ENCODE results near the gene ADAMTSL1.

Gene ADAMTSL1

GRCh38 chr9:18689921-18690320, 216.0 kb downstream of the ADAMTSL1 start:
- peaks cover 7% of the 10 kb centered on the region for H3K4me1 ChIP-seq (ENCODE audit: insufficient read depth, low read length, poor library complexity, severe bottlenecking)
- H4K20me1 ChIP-seq (ENCODE audit: insufficient read depth, low read length, poor library complexity, severe bottlenecking), result no peaks in the 10 kb centered on the region
- no peaks in the 10 kb centered on the region for H3F3A ChIP-seq (ENCODE audit: low read depth)
- no peaks in the 10 kb centered on the region for H3K36me3 ChIP-seq (ENCODE audit: insufficient read depth, low read length)
- no peak for TF ChIP-seq EZH2phosphoT487 (IDR thresholded peaks at IDR 0.05; ENCODE audit: borderline replicate concordance)
- no peak for TF ChIP-seq CTCF (conservative IDR thresholded peaks at IDR 0.05; ENCODE audit: low read length)
- no peak overlapping the region for H2AFZ ChIP-seq (ENCODE audit: low read length)
- peaks cover 3% of the 10 kb centered on the region; the same call in 1 of the 2 replicates for H3K9me3 ChIP-seq (ENCODE audit: insufficient read depth, low read depth, low read length)
- no peaks in the 10 kb centered on the region for H3K9me2 ChIP-seq (replicated peaks; ENCODE audit: low read depth, low read length)
- H3K4me3 ChIP-seq (ENCODE audit: low read length, poor library complexity, severe bottlenecking), result no peak overlapping the region
- no peaks in the 10 kb centered on the region for H3K27me3 ChIP-seq (ENCODE audit: insufficient read depth, low read length, poor library complexity, severe bottlenecking)
- no peak overlapping the region for H3K9ac ChIP-seq (ENCODE audit: low read depth, low read length, poor library complexity, severe bottlenecking)
- H3K79me2 ChIP-seq (ENCODE audit: insufficient read depth, low read length), result no peaks in the 10 kb centered on the region
- no peak overlapping the region for H3K4me2 ChIP-seq (ENCODE audit: low read depth, low read length, poor library complexity, severe bottlenecking)

GRCh38 chr9:18692268-18692667, 218.3 kb downstream of the ADAMTSL1 start:
- no peak for TF ChIP-seq EZH2phosphoT487 (IDR thresholded peaks at IDR 0.05; ENCODE audit: borderline replicate concordance)
- TF ChIP-seq CTCF (conservative IDR thresholded peaks at IDR 0.05; ENCODE audit: low read length), result no peak
- peaks cover 7% of the 10 kb centered on the region for H3K4me1 ChIP-seq (ENCODE audit: insufficient read depth, low read length, poor library complexity, severe bottlenecking)
- no peak overlapping the region for H3K4me2 ChIP-seq (ENCODE audit: low read depth, low read length, poor library complexity, severe bottlenecking)

GRCh38 chr9:18692962-18693361, 219.0 kb downstream of the ADAMTSL1 start:
- Histone ChIP-seq H3K4me2 (ENCODE audit: low read depth, low read length, poor library complexity, severe bottlenecking) (no peak overlapping the region), H3K36me3 (ENCODE audit: insufficient read depth, low read length) (no peaks in the 10 kb centered on the region), H3K79me2 (ENCODE audit: insufficient read depth, low read length) (no peaks in the 10 kb centered on the region), H4K20me1 (ENCODE audit: insufficient read depth, low read length, poor library complexity, severe bottlenecking) (no peaks in the 10 kb centered on the region), H3F3A (ENCODE audit: low read depth) (no peaks in the 10 kb centered on the region), H3K27me3 (ENCODE audit: insufficient read depth, low read length, poor library complexity, severe bottlenecking) (no peaks in the 10 kb centered on the region), H3K9me2 (replicated peaks; ENCODE audit: low read depth, low read length) (no peaks in the 10 kb centered on the region), H3K9ac (ENCODE audit: low read depth, low read length, poor library complexity, severe bottlenecking) (no peak overlapping the region), H3K4me3 (ENCODE audit: low read length, poor library complexity, severe bottlenecking) (no peak overlapping the region), H2AFZ (ENCODE audit: low read length) (no peak overlapping the region), H3K9me3 (ENCODE audit: insufficient read depth, low read depth, low read length) (peaks cover 3% of the 10 kb centered on the region; the same call in 1 of the 2 replicates), H3K4me1 (ENCODE audit: insufficient read depth, low read length, poor library complexity, severe bottlenecking) (peaks cover 7% of the 10 kb centered on the region)
- TF ChIP-seq CTCF (conservative IDR thresholded peaks at IDR 0.05; ENCODE audit: low read length), result no peak
- no peak for TF ChIP-seq EZH2phosphoT487 (IDR thresholded peaks at IDR 0.05; ENCODE audit: borderline replicate concordance)

More at GRCh38 chr9:18692268-18692667, 218.3 kb downstream of the ADAMTSL1 start:
- Histone ChIP-seq H3K36me3 (ENCODE audit: insufficient read depth, low read length) (no peaks in the 10 kb centered on the region), H3K4me3 (ENCODE audit: low read length, poor library complexity, severe bottlenecking) (no peak overlapping the region), H2AFZ (ENCODE audit: low read length) (no peak overlapping the region), H3K9me2 (replicated peaks; ENCODE audit: low read depth, low read length) (no peaks in the 10 kb centered on the region), H3K27me3 (ENCODE audit: insufficient read depth, low read length, poor library complexity, severe bottlenecking) (no peaks in the 10 kb centered on the region), H3K79me2 (ENCODE audit: insufficient read depth, low read length) (no peaks in the 10 kb centered on the region), H4K20me1 (ENCODE audit: insufficient read depth, low read length, poor library complexity, severe bottlenecking) (no peaks in the 10 kb centered on the region), H3F3A (ENCODE audit: low read depth) (no peaks in the 10 kb centered on the region), H3K9ac (ENCODE audit: low read depth, low read length, poor library complexity, severe bottlenecking) (no peak overlapping the region), H3K9me3 (ENCODE audit: insufficient read depth, low read depth, low read length) (peaks cover 3% of the 10 kb centered on the region; the same call in 1 of the 2 replicates)
